NCI-H1694 (cell line): ENCODE results near the gene ASIC3.

Experiments
- DNase-seq: peaks from one replicate; lab custom pipeline; 2025; lab: John Stamatoyannopoulos, UW

The ASIC3 gene

DNA sequence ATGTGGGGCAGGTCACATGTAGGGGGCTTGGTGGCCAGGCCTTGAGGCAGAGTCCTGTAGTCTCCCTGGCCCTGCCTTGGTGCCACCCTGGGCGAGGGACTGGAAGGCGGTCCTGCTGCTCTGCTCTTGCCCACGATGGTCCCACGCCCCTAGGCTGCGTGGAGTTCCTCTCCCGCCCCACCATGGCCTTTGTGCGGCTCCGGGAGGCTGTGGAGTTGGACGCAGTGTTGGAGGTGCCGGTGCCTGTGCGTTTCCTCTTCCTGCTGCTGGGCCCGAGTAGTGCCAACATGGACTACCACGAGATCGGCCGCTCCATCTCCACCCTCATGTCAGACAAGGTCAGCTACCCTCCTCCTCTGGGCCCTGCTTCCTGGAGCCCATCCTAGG lies 22.2 kb downstream of the ASIC3 start:
- no peak for DNase-seq

DNA sequence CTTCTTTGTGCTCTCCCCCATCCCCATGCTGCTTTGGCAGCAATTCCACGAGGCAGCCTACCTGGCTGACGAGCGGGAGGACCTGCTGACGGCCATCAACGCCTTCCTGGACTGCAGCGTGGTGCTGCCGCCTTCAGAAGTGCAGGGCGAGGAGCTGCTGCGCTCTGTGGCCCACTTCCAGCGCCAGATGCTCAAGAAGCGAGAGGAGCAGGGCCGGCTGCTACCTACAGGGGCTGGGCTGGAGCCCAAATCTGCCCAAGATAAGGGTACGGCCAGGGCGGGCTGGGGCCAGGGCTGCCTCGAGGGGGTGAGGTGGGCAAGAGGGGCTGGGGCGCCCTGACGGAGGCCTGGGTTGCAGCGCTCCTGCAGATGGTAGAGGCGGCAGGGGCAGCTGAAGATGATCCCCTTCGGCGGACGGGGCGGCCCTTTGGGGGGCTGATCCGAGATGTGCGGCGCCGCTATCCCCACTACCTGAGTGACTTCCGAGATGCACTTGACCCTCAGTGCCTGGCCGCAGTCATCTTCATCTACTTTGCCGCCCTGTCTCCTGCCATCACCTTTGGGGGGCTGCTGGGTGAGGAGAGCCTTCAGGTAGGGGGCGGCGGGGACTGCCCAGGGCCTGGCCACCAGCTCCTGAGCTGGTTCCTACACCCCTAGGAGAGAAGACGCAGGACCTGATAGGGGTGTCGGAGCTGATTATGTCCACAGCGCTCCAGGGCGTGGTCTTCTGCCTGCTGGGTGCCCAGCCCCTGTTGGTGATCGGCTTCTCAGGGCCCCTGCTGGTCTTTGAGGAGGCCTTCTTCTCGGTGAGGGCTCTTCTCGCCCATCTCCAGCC lies 22.9 kb downstream of the ASIC3 start:
- no peak for DNase-seq

DNA sequence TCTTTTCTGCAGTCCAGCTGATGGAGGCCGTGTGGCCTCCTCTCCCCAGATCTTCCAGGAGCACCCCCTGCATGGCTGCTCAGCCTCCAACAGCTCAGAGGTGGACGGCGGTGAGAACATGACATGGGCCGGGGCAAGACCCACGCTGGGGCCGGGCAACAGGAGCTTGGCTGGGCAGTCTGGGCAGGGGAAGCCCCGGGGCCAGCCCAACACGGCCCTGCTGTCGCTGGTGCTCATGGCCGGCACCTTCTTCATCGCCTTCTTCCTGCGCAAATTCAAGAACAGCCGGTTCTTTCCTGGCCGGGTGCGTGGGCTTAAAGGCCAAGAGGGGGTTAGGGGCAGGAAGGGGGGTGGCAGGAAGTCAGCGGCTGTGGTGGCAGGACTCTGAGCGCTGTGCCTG lies 25.7 kb downstream of the ASIC3 start:
- DNase-seq, result no peak

DNA sequence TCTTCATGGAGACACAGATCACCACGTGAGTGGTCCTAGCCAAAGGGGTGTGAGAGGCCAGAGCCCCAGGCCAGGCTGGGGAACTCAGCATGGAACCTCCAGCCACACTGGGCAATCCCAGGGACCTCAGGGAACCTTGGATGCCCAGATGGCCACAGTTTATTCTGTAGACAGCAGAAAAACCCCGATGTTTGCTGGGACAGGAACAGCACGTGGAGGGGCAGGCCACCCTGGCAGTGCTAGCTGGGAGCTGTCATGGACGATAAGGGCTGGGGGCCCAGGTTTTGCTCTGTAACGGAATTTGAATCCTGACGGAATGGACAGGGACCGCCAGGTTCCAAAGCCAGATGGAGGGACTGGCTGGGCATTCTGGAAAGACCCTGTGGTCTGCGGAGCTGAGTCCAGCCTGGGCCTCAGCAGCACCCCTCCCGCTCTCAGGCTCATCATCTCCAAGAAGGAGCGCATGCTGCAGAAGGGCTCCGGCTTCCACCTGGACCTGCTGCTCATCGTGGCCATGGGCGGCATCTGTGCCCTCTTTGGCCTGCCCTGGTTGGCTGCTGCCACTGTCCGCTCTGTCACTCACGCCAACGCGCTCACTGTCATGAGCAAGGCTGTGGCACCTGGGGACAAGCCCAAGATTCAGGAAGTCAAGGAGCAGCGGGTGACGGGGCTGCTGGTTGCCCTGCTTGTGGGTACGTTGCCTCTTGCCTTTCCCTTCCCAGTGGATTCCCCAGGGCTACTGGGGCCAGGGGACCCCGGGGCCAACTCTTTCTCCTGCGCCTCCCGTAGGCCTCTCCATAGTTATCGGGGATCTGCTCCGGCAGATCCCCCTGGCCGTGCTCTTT lies 26.7 kb downstream of the ASIC3 start:
- DNase-seq, result no peak

DNA sequence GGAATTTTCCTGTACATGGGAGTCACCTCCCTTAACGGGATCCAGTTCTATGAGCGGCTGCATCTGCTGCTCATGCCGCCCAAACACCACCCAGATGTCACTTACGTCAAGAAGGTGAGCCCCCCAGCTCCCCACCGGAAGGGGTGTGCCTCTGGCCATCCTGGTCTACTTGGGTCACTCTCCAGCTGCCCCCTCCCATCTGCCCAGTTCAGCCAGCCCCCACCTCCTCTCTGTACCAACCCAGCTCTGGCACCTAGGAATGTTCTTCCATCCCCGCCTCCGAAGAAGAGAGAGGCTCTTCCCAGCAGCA lies 27.3 kb downstream of the ASIC3 start:
- DNase-seq, result no peak

DNA sequence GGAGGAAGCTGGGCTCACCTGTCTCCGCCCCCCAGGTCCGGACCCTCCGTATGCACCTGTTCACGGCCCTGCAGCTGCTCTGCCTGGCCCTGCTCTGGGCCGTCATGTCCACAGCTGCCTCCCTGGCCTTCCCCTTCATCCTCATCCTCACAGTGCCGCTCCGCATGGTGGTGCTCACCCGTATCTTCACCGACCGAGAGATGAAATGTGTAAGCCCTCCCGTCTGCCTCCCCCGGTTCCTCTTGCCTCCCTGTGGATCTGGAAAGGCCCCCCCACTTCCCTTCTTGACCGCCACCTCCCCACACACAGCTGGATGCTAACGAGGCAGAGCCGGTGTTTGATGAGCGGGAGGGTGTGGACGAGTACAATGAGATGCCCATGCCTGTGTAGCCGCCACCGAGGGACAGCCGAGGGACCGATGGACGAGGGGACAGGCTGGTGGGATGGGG lies 27.7 kb downstream of the ASIC3 start:
- DNase-seq, result no peak

DNA sequence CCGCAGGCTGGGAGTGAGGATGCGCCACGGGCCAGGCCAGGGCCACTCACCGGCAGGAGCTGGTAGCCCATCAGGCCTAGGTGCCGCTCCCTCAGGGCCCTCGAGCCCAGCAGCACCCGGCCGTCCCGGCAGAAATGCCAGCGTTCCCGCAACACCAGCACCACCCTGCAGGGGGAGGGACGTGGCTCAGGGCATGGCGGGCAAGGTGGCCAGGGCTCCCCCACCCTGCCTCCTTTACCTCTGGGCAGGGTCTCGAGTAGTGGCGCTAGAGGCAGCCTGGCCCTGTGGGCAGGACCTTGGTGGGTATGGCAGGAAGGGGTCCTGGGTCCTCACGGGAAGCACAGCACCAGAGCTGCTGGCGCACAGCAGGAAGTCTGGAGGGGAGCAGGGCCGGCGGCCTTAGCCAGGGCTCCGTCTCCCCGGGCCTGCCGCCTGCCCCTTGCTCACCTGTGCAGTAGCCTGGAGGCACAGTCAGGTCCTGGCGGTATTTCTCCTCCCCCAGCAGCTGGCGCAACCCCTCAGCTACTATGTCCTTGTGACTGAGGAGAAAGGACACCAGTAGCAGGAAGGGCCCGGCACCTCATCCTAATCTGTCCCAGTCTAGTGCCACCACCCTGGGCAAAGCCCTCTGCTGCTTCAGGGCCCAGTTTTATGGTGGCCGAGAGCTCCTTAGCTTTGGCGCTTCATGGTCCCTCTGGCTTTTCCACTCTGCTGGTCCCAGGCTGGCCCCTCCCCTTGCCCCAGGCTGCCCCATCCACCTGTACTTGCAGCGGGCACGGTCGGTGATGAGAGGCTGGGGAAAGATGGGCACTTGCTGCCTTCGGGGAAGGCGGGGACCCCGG lies 28.8 kb downstream of the ASIC3 start:
- no peak for DNase-seq

DNA sequence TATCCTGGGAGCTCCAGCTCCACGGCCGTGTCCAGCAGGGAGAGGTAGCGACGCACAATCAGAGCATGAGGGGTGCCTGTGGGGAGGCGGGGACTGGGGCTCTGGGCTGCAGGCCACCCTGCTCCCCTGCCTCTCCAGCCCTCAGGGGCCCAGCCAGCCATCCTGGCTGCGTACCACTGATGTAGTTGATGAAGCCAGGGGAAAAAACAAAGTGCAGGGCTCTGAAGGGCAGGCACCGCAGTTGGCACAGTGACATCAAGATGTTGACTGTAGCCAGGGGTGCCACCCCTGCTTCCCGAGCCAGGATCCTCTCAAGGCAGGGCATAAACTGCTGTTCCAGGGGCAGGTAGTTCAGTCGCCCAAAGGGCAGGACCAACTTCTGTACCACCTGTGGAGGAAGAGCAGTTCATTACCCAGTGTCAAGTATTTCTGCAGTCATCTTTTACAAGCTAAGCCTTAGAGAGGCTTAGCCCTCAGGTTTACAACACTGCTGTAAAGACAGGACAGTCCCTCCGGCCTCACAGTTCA lies 29.4 kb downstream of the ASIC3 start:
- DNase-seq, result no peak

DNA sequence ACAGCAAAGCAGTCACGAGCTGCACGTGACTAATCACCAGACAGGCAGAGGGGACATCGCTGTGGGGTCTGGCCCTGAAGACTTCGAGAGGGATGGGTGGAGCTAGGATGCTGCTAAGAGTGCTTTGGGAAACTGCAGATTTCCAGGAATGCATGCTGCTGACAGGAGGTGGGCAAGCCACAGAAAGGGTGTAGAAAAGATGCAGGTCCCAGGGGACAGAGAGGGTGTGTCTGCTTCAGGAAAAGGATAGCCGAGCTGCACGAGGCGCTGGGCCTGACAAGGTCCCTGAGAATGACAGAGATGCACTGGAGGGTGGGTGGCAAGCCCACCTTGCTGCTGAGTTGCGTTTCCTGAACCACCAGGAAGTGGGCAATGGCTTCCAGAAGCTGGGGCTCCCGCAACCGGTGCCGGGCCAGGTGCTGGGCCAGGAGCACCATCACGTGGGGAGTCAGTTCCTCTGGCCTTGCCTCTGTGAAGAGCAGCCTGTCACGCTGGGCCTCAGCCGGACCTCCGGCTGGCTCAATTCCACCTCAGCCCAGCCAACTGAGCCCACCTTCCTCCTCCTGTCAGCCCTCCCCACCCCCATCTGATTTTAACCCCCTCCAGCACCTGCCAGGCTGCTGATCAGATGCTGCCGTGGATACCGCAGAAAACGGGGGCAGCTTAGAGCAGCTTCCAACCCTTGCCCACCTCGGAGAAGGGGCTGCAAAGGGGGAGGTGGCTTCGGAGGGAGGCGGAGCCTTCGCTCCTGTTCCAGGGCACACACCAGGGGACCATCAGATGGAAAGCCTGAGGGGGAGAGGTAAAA lies 30.1 kb downstream of the ASIC3 start:
- no peak for DNase-seq

DNA sequence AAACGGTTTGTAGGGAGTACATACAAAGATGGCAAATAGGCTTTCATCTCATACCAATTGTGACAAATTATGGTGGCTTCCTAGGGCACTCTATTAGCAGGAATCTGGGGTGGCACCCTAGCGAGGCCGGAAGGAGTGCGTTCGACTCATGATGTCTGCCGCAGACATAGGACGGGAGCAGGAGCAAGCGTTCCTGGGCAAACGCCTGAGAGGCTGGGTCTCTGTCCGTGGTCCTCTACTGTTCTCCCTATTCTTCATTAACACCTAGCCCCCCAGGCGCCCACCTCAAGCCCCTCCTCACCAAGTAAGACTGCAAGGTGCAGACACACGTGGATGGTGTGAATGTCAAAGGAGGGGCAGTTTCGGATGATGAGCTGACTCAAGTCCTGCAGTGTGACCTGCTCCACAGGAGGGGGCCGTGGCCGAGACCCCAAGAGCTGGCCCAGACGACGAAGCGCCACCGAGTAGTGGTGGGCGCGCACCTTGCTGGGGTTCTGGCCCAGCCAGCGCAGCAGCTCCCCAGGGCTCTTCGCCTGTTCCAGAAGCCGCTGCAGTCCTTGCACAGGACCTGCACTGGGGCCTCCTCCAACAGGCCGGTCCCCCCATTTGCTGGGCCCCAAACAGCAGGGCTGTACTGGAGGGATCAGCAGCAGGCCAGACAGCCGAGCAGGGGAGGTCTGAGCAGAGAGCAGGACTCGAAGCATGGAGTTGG lies 31.0 kb downstream of the ASIC3 start:
- DNase-seq, result no peak

DNA sequence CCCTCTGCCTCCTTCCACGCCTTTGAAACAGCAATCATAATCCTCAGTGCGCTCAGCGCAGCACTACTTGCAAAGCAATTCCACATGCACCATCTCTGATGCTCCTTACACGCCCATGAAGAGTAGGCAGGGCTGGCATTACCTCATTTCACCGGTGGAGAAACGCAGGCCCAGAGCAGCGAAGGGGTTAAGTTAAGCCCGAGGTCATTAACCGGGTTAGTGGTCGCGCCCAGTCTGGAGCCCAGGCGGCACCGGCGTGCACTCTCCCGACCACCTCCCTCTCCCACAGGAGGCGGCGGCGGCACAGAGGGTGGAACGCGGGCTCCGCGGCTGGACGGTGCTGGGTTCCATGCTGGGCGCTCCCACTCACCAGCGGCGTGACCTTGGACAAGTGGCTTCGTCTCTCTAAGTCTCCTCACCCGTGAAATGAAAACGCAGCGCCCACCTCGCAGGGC lies 31.8 kb downstream of the ASIC3 start:
- no peak for DNase-seq

DNA sequence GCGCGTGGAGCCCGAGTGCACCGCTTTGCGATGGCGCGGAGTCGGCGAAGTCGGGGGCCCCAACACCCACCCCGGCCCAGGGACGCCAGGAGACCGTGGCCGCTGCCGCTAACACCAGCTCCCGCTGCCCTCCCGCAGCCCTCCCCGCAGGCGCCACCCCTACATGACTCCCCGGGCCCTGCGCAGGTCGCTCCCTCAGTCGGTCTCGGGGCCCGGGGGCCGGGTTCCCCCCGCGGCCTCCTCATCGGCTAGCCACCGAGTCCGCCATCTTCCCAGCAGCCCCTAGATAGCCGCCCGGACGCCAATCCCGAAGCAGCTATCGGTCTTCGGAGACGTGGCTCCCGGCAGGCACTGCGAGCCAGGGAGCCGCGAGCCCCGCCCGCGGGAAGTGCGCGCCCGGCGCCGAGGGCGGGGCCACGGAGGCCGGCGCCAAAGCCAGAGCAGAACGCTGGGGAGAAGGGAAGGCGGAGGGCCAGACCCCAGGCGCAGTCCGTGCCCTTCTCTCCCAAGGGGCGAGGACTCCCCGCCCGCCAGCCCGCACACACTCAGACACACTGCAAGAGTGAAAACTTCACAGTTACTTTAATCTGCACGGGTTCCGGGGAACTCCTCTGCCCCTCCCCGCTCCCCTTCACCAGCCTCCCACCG lies 32.3 kb downstream of the ASIC3 start, which contains the start of gene FASTK:
Gene FASTK, minus strand, starts transcription at position 288 of the 648 bp plus-strand sequence. Its CDS starts 43 bp downstream, at position 245.
- DNase-seq, result peak; percentile 73

DNA sequence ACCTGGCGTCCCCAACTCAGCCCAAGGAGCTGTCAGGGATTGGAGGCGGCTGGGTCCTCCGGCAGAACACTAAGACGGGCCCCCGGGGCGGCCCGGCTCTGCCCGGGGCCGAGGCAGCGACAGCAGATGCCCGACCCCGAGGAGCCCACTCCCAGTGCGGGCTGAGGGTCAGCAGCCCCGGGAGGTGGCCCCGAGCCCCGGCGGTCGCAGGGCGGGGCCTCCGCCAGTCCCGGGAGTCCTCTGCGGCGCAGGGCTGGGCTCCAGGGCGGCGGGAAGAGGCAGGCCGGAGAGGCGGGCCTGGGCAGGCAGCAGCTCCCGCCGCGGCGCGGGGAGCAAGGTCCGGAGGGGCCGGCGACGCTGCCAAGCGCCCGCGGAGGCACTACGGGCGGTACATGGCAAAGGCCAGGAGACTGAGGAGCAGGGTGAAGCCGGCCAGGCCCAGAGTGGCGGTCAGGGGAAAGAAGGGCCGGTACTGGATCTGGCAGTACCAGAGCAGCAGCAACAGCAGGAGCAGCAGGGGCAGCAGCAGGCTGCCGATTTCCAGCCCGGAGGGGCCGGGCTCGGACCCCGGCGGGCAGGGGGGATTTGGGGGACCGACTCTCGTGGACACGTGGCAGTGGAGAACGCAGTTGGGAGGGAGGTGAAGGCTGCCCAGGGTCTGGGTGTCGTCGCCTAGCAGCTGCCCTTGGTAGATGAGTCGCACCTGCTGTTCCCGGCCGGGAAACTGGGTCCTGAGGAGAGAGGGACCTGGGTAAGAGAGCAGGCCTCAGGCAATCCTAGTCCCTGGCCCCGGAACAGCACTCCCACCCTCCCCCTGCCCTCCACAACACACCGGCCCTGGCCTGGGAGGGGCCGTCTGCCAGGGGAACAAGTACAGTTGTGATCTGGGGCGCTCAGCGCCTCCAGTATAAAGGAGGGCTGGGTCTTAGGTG lies 33.1 kb downstream of the ASIC3 start:
- DNase-seq, result no peak

DNA sequence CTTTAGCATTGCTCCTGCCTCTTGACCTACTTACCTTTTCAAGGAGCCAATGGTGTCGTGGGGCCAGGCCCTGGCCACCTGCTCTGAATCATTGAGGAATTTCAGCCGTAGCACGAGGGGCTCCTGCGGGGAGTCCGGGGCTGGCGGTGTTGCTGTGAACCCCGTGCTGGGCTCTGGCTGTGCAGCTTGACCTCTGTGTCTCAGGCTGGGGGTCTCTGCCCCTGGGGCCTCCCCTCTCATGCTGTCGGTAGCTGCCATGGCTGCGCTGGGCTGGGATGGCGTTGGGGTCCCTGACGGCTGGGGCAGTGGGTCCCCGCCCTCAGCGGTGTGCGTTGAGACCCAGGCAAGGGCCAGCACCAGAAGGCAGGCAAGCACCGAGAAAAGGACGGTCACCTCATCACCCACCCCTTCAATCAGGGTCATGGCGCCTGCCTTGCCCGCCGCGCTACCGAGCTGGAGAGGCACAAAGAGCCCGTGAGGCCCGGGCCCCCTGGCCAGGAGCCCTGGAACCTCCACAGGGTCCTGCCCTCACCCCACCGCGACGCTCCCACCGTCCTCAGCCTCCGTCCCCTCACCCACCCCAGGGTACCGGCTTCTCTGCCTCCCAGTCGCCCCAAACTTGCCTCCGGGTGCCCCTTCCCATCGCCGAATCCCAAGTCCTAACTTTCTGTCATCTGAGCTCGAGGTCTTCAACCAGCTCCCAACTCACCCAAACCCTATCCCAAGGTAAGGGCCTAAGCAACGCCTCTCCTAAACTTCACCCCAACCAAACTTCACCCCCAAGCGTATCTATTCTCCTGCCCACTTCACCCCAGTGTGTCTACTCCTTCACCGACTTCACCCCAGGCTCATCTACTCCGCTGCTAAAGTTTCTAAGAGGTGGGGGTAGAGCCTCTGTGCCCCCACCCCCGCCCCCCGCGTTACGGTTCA lies 34.1 kb downstream of the ASIC3 start:
- no peak for DNase-seq

DNA sequence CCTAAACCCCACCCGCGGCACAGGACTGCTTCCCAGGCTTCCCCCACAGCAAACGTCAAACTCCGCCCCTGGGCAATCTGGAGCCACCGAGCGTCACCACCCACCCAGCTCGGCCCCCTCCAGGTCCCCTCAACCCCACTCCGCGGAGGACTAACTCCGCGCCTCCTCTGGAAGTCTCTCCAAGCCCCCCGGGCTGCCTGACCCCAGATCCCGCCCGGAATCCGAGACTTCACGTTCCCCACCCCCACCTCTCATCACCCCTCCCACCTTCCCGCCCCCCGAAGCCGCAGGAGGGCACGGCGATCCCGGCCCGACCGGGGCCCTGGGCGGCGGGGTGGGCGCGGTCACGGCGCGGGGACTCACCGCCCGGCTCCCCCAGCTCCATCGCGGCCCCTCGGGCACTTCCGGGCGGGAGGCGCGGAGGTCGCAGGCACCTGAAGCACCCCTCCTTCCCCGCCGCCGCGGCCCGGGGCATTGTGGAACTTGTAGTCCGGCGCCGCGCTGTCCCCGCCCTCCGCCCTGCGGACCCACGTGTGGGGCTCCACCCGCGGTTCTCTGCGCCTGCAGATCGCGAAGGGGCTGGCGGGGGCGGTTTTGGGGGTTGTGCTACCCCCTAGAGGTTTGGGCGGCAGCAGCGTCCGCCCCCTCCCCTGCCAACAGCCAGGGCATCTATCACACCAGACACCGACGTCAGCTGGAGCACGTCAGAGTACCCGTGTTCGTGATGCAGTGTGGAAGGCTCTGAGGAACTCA lies 34.9 kb downstream of the ASIC3 start, which contains the start of gene TMUB1:
Gene TMUB1, minus strand, starts transcription at position 423 of the 753 bp plus-strand sequence. CDS start 930 bp downstream, outside the sequence.
- DNase-seq, result peak; percentile 25

DNA sequence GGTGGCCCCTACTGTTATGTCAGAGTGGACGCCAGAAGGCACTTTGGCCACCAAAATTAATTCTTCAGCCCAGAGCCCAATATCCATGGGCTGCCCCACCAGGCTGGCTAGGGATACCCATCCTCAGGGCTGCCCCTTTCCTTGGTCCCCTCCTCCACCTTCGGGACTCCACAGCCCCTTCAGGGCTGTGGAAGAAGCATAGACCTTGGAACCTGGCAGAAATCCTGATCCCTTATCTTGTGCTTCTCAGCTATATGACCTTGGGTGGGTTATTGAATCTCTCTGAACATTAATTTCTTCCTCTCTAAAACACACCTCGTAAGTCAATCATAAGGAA lies 35.5 kb downstream of the ASIC3 start:
- DNase-seq, result no peak

DNA sequence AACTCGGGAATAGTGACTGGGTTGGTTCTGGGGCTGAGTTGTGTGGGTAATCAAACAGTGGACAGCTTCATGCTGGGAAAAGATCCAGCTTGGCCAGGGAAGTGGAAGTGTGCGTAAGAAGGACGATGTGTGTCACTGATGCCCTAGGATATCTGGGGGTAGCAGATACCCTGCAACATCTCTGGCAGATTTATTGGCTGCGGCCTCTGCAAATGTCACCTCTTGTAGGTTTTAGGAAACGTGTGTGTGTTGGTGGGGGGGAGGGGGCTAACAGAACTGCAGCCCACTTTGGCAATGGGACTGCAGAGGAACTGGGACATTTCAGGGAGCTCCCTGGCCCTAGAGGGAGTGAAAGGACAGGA lies 37.0 kb downstream of the ASIC3 start:
- no peak for DNase-seq
